GM10266 (cell line): Measurements from ENCODE around the gene EFCAB12.

Experiments
- DNase-seq: peaks from one replicate; pipeline ENCODE4 v3.0.0; 2012; ENCODE audit errors: extremely low spot score
- TF ChIP-seq, protein P1 (sequence below): IDR thresholded peaks from 2 replicates; pipeline ENCODE4 v1.5.1; 2012; ENCODE audit warnings: mild to moderate bottlenecking, low read depth; ENCODE audit not compliant: control insufficient read depth, insufficient read depth; ENCODE audit errors: missing control alignments

EFCAB12 gene

DNA sequence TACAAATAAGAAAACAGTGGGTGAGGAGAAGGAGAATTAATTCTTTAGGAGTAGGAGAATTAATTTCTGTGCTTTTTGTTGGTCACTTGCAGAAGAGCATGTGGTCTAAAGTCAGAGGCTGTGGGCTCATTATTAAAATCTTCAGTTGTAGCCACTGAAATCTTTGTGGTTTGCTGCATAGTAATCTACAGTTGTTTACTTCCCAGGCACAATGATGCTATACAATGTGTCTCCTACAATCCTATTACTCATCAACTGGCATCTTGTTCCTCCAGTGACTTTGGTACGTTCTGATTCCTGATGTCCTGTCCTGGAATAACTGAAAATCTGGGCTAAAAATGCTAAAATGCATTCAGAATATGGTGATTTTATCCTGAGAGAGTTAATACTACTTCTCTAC lies 32.6 kb upstream of the EFCAB12 start:
- no peak for DNase-seq
- TF ChIP-seq, protein P1, sequence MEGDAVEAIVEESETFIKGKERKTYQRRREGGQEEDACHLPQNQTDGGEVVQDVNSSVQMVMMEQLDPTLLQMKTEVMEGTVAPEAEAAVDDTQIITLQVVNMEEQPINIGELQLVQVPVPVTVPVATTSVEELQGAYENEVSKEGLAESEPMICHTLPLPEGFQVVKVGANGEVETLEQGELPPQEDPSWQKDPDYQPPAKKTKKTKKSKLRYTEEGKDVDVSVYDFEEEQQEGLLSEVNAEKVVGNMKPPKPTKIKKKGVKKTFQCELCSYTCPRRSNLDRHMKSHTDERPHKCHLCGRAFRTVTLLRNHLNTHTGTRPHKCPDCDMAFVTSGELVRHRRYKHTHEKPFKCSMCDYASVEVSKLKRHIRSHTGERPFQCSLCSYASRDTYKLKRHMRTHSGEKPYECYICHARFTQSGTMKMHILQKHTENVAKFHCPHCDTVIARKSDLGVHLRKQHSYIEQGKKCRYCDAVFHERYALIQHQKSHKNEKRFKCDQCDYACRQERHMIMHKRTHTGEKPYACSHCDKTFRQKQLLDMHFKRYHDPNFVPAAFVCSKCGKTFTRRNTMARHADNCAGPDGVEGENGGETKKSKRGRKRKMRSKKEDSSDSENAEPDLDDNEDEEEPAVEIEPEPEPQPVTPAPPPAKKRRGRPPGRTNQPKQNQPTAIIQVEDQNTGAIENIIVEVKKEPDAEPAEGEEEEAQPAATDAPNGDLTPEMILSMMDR: no peak

DNA sequence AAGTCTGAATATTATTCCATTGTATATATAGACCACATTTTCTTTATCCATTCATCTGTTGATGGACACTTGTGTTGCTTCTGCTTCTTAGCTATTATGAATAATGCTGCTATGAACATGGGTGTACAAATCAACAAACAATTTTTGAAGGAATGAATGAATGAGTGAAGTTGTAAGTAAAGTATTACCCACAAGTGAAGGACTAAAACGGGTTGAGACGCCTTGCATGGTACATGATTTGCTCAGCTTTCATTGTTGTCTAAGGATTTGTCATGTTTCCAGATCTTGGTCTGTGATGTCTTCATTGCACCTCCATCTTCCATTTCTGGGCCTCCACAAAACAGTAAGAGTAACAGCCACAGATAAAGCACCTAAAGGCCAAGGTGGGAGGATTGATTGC lies 32.1 kb upstream of the EFCAB12 start:
- TF ChIP-seq, protein P1: no peak
- DNase-seq: no peak

DNA sequence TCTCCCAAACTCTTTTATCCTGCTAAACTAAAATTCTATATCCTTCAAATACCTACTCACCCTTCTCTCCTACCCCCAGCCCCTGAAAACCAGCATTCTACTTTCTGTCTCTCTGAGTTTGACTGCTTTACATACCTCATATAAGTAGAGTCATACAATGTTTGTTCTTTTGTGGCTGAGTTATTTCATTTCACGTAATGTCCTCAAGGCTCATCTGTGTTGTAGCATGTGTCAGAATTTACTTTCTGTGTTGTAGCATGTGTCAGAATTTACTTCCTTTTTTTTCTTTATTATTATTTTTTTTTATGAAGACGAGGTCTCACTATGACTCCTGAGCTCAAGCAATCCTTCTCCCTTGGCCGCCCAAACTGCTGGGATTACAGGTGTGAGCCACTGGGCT lies 31.7 kb upstream of the EFCAB12 start:
- no peak for DNase-seq
- TF ChIP-seq, protein P1: no peak

DNA sequence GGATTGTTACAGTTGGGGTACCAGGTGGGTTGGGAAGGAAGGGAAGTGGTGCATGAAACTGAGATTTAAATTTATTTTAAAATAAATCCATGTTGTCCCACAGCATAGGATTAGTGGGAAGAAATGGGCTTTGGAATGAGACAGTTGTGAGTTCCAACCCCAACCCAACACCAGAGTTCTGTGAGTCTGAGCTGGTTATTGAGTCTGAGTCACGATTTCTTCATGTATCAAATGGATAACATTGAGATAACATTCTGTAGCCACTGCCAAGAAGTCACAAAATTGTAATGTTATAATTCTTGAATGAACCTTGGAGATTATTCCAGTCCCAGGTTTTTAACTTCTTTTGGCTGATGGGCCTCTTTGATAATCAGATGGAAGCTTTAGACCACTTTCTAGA lies 25.3 kb upstream of the EFCAB12 start:
- TF ChIP-seq, protein P1: no peak
- no peak for DNase-seq

DNA sequence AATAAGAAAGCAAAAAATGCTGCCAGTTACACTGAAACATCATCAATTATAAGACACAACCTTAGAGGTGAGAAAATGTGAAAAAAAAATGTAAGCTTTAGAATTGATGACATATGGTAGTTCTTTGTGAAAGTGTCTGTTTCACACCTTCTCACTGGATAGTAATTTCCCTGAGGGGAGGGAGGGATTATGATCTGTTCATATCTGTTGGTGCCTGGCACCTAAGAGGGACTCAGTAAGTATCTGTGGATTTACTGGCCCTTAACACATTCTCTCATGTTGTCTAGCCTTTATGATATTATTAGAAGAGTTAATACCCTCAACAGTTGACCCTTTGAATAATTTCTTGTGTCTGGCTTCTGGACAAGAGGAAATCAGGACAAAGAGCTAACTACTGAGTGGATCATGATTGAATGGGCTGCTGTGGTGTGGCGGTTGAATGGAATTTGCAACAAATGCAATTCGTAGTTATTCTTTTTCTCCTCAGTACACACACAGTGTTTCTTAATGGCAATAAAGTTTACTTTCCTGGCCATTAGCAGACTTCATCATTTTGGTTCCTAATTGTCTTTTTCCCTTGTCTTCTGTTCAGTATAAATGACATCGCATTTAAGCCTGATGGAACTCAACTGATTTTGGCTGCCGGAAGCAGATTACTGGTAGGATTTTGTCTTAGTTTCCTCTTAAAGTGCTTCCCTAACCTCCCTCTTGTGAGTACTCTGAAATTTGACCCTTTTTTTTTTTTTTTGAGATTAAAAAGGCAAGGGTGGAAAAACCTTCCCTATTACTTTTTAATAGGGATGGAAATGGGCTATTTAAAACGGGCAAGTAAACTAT lies 21.1 kb upstream of the EFCAB12 start:
- TF ChIP-seq, protein P1: no peak
- DNase-seq: no peak

DNA sequence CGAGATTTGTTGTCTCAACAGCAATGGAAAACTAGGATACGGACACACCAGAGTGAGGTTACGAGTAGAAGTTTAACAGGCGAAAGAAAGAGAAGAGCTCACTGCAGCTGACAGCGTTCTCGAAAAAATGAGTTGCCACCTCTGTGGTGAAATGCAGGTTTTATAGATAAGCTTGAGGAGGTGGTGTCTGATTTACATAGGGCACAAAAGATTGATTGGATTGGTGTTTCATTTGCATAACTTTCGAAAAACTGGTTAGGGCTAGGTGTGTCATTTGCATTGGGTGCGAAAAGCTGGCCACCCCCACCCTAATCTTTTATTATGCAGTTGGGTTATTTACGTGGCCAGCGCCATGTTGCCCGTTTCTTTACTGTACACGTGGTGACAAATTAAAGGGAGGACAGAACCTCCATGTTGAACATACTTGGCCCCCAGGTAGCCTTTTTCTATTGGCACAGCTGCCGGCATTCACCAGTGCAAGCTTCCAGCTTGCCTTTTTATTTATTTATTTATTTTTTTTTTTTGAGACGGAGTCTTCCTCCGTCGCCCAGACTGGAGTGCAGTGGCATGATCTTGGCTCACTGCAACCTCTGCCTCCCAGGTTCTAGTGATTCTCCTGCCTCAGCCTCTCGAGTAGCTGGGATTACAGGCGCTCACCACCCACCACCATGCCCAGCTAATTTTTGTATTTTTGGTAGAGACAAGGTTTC lies 19.9 kb upstream of the EFCAB12 start:
- TF ChIP-seq, protein P1: no peak
- no peak for DNase-seq

DNA sequence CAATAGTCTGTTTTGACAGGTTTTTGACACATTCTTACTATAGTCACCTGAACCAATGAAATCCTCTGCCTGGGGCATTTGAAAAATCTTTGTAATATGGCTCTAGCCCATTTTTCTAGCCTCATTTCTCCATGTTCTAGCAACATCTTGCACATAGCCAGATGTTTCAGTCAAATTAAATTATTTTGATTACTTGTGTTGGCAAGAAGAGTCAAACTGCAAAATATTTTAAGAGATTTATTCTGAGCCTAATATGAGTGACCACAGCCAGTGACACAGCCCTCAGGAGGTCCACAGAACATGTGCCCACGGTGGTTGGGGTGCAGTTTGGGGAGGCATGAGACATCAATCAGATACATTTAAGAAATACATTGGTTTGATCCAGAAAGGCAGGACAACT lies 18.5 kb upstream of the EFCAB12 start:
- no peak for DNase-seq
- TF ChIP-seq, protein P1: no peak
